Measurements from ENCODE around the gene IL6R. TPM values are rescaled to one million over a fixed set of nuclear protein-coding genes. Genes with fewer than 3 reads are reported as not detected.

The IL6R gene
- total and polyA plus RNA-seq, 2 donors: 6.5 to 8.1 TPM

DNA sequence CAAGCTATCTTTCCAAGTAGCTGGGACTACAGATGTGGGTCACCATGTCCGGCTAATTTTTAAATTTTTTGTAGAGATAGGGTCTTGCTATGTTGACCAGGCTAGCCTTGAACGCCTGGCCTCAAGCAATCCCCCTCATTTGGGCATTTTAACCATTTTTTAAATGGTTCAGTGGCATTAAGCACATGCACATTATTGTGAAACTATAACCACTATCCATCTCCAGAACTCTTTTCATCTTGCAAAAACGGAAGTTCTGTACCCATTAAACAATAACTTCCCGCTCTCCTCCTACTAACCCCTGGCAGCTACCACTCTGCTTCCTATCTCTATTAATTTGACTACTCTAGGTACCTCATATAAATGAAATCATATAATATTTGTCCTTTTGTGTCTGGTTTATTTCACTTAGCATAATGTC lies 4.8 kb upstream of the IL6R start:
- no peak for DNase-seq (ENCODE audit: extremely low spot score)
- no peak overlapping the region for H3K27ac ChIP-seq (ENCODE audit: low read depth)
- WGBS: 79% methylated on average over 4 of the region's 4 CpGs
- H3K4me3 ChIP-seq (ENCODE audit: low read depth, low read length): no peak overlapping the region
- no peaks in the 10 kb centered on the region for H3K36me3 ChIP-seq (ENCODE audit: insufficient read depth)
- no peaks in the 10 kb centered on the region for H3K4me1 ChIP-seq (ENCODE audit: insufficient read depth)

DNA sequence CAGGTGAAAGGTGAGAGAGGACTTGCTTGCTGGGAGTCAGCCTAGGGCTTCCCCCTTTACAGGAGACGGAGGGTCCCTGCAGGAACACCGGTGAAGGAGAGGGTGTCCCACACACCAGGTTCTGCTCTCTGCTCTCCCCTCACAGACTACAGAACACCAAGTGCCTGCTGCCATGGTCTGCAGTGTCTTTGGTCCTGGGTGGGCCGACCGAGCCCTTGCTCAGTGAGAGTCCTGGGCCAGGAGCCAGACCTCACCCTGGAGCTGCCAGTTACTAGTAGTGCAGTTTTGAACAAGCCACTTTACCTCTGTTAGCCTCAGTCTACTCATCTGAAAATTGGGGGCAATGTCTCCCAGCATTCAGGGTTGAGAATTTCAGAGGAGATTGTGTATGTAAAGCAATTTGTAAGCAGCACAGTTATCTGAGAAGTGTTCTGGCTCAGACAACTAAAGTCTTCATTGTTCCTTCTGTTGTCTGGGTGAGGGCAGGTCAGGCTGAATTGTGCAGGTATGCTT lies 2.7 kb upstream of the IL6R start:
- Histone ChIP-seq H3K27ac (ENCODE audit: low read depth) (no peak overlapping the region), H3K36me3 (ENCODE audit: insufficient read depth) (no peaks in the 10 kb centered on the region), H3K4me3 (ENCODE audit: low read depth, low read length) (no peak overlapping the region), H3K4me1 (ENCODE audit: insufficient read depth) (no peaks in the 10 kb centered on the region)
- no peak for DNase-seq (ENCODE audit: extremely low spot score)
- 89% methylated on average over 4 of the region's 4 CpGs for WGBS

DNA sequence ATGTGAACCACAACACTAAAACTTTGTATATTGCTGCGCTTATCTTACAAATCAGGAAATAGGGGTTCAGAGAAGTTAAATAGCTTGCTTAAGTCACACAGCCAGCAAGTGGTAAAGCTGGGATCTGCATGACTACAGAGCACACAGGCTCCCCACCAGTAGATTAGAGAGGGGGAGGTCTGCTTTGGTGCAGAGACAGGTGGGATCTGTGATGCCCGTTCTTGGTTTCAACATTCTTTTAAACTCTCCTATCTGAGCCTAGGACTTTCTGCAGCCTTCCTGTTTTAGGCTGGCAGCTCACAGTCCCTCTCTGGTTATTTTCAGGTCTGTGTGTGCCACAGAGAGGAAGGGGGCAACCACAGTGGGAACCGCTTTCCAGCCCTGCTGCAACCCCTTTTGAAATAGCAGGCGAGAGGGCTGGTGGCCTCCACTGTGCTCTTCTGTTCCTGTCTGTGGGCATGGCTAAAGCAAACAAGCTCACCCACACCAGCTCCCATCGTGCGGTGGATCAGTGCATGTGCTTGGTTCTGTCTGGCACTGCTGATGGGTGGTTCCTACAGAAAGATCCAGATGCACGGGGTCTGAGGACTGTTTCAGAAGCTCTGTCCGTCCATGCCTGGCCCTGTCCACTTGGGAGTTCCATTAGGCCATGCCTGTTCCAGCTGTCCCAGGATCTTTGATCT lies 1.7 kb upstream of the IL6R start:
- H3K27ac ChIP-seq (ENCODE audit: low read depth): no peak overlapping the region
- WGBS: 83% methylated on average over 8 of the region's 8 CpGs
- no peak overlapping the region for H3K4me3 ChIP-seq (ENCODE audit: low read depth, low read length)
- no peaks in the 10 kb centered on the region for H3K36me3 ChIP-seq (ENCODE audit: insufficient read depth)
- no peaks in the 10 kb centered on the region for H3K4me1 ChIP-seq (ENCODE audit: insufficient read depth)
- no peak for DNase-seq (ENCODE audit: extremely low spot score)

DNA sequence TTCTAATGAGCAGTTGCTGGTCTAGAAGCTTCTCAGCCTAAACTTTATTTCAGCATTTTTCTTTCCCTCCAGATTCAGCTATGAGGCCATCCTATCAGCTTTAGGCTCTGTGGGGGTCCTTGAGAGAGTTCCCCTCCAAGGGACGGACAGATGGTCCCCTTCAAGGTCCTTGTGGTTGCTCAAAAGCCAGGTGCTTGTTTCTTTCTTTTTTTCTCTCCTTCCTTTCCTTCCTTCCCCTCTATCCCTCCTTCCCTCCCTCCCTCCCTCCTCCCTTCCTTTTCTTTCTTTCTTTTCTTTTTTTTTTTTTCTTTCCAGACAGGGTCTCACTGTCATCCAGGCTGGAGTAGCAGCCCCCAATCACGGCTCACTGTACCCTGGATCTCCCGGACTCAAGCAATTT lies 1.2 kb upstream of the IL6R start:
- no peak overlapping the region for H3K27ac ChIP-seq (ENCODE audit: low read depth)
- DNase-seq (ENCODE audit: extremely low spot score): no peak
- no peak overlapping the region for H3K4me3 ChIP-seq (ENCODE audit: low read depth, low read length)
- no peaks in the 10 kb centered on the region for H3K36me3 ChIP-seq (ENCODE audit: insufficient read depth)
- H3K4me1 ChIP-seq (ENCODE audit: insufficient read depth): no peaks in the 10 kb centered on the region
- WGBS: 82% methylated on average over 3 of the region's 3 CpGs

DNA sequence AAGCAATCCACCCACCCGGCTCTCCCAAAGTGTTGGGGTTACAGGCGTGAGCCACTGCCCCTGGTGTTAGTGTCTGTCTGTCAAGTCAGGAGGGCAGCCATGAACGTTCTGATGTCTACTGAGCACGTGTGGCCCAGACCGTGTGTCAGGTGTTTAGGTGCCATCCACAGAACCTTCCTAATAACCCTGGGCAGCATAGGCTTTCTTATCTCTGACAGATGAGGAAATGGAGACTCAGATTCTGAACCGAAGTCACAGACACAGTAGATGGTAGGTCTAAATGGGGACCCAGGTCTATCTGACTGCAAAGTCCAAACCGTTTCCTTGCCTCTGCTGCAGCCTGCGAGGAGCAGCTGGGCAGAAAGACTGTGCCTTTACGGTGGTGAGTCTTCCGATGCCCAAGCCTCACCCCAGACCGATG lies 622 bp upstream of the IL6R start:
- Histone ChIP-seq H3K36me3 (ENCODE audit: insufficient read depth) (no peaks in the 10 kb centered on the region), H3K4me3 (ENCODE audit: low read depth, low read length) (no peak overlapping the region), H3K27ac (ENCODE audit: low read depth) (no peak overlapping the region), H3K4me1 (ENCODE audit: insufficient read depth) (no peaks in the 10 kb centered on the region)
- DNase-seq (ENCODE audit: extremely low spot score): no peak
- 53% methylated on average over 11 of the region's 11 CpGs for WGBS

DNA sequence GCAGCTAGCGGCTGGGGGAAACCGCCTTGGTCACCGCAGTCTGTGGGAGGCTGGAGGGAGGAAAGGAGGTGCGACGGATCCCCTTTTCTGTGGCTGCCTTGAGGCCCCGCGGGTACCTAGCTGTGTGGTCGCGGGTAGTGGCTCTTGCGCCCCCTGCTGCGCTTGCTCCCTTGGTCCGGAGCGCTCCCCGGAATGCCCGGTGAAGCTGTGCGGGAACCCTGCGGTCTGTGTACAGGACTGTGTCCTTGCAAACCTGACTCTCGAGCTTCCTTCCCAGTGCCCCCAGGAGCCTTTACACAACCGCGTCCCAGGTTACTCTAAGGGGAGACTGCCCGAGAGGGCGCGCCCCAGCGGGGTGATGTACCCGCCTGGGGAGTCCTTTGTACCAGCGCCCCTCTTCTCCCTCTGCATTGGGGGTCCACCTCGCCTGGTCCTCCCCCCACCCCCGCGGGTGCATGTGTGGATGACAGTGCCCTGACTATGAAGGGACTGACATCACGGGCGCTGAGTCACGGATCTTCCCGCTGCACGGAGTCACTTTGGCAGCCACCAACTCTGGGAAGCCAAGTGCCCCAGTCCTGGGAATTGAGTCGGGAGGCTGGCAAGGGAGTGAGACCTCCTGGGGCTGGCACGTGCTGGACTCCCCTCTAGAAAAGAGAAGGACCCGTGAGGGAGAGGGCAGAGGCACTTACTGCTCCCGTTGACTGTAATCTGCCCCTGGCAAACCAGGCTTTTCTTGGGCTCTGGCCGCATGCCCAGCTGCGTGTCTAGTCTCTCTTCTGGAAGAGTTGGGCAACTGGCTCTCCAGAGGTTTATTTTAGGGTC lies 816 bp downstream of the IL6R start:
- peak overlapping the region; percentile 45 for H3K4me3 ChIP-seq (ENCODE audit: low read depth, low read length)
- WGBS: 5% methylated on average over 40 of the region's 40 CpGs
- no peak for DNase-seq (ENCODE audit: extremely low spot score)
- no peaks in the 10 kb centered on the region for H3K4me1 ChIP-seq (ENCODE audit: insufficient read depth)
- H3K27ac ChIP-seq (ENCODE audit: low read depth): peak overlapping the region; percentile 86
- no peaks in the 10 kb centered on the region for H3K36me3 ChIP-seq (ENCODE audit: insufficient read depth)

DNA sequence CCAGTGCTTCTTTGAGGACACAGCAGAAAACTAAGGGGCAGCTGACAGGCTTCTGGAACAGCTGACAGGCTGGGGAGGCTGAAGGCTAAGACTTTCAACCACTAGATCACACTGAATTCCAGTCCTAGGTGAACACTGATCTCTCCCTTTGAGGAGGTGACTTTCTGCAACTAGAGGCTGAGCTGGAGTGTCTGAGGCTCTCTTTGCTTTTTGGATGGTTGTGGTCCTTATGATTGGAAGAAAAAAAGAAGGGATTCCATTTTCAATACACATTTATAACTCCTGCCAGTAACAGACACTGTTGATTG lies 1.4 kb downstream of the IL6R start:
- no peaks in the 10 kb centered on the region for H3K4me1 ChIP-seq (ENCODE audit: insufficient read depth)
- no peaks in the 10 kb centered on the region for H3K36me3 ChIP-seq (ENCODE audit: insufficient read depth)

DNA sequence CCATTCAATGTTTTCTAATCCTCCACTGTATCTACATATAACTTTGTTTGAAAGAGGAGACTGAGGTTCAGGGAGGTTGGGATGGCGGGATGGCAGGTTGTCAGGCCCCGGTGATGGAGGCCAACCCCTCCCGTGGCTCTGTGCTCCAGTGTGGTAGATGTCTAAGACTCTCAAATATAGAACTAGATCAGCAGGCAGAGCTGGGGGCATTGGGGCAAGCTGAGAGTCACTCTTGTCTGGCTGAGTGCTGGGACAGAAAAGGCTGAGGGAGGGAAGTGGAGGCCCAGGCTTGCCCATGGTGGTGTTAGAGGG lies 1.7 kb downstream of the IL6R start:
- no peak for DNase-seq (ENCODE audit: extremely low spot score)
- H3K36me3 ChIP-seq (ENCODE audit: insufficient read depth): no peaks in the 10 kb centered on the region
- H3K4me3 ChIP-seq (ENCODE audit: low read depth, low read length): no peak overlapping the region
- no peaks in the 10 kb centered on the region for H3K4me1 ChIP-seq (ENCODE audit: insufficient read depth)
- WGBS: 90% methylated on average over 3 of the region's 3 CpGs
- H3K27ac ChIP-seq (ENCODE audit: low read depth): no peak overlapping the region

More for the DNA sequence above, 1.4 kb downstream of the IL6R start:
- DNase-seq (ENCODE audit: extremely low spot score): no peak
- Histone ChIP-seq H3K27ac (ENCODE audit: low read depth) (no peak overlapping the region), H3K4me3 (ENCODE audit: low read depth, low read length) (peak overlapping the region; percentile 45)

DNA sequence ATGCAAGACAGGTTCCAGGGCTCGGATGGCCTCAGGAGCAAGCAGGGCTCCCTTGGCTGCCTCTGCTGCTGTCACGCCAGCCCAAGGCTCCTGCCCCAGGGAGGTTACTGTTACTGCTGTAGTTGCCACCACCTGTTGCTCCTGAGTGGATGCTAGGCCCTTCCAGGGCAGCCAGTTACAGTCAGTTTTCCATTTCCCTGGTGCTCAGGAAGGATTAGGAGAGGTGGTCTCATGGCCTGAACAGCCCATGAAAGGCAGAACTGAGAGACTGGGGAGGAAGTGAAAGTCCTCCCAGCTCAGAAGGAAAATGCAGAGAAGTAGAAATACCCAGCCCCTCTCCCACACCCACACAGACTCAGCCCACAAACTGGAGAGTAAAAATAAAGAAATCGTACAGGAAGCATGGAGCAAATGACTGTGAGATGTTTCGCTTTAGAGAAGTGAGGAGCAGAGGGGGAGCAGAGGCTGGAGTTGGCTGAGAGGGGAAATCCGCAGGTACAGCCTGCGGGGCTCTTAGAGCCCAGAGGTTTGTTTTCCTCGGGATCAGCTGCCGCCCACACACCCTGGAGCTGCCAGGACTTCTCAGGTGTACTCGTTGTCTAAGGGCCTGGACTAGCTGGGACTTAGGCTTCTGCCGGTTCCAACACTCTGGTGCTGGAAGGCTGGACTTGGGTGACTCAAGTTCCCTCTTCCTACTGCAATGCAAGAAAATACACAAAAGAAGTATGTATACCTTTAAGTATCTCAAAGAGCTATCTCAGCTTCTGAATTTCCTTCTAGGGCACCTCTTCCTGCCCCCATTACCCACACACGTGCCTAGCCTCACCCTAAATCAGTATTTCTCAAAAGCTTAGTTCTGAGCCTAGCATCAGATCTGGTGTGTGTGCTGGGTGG lies 2.3 kb downstream of the IL6R start:
- DNase-seq (ENCODE audit: extremely low spot score): no peak
- WGBS: 72% methylated on average over 11 of the region's 11 CpGs
- H3K4me3 ChIP-seq (ENCODE audit: low read depth, low read length): no peak overlapping the region
- no peaks in the 10 kb centered on the region for H3K36me3 ChIP-seq (ENCODE audit: insufficient read depth)
- H3K27ac ChIP-seq (ENCODE audit: low read depth): no peak overlapping the region
- H3K4me1 ChIP-seq (ENCODE audit: insufficient read depth): no peaks in the 10 kb centered on the region

DNA sequence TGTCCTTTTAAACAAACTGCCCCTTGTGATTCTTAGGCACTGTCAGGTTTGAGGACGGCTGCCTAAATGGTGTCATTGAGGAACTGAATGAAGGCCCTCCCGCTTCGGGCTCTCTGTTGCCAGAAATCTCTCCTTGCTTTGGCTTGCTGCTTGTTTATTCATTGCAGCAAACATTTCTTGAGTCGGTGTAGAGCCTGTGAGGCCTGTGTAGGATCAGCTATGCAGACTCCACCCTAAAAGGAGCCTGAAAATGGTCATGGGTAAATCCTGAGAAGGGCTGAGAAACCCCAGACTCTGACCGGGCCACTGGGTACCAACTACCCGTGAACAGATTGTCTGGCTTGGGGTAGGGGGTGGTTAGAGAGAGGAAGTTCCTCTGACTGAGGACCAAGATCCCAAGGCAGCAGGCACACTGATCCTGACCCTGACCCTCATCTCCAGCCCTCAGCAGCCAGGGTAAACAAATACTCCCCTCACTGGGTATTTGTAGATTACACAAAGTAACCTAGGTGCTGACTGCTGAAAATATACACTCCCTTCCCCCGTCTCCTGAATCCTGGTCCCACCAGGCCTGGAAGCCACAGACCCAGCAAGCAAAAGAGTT lies 3.1 kb downstream of the IL6R start:
- no peaks in the 10 kb centered on the region for H3K4me1 ChIP-seq (ENCODE audit: insufficient read depth)
- no peak overlapping the region for H3K27ac ChIP-seq (ENCODE audit: low read depth)
- 33% methylated on average over 7 of the region's 7 CpGs for WGBS
- DNase-seq (ENCODE audit: extremely low spot score): no peak
- H3K4me3 ChIP-seq (ENCODE audit: low read depth, low read length): no peak overlapping the region
- no peaks in the 10 kb centered on the region for H3K36me3 ChIP-seq (ENCODE audit: insufficient read depth)

DNA sequence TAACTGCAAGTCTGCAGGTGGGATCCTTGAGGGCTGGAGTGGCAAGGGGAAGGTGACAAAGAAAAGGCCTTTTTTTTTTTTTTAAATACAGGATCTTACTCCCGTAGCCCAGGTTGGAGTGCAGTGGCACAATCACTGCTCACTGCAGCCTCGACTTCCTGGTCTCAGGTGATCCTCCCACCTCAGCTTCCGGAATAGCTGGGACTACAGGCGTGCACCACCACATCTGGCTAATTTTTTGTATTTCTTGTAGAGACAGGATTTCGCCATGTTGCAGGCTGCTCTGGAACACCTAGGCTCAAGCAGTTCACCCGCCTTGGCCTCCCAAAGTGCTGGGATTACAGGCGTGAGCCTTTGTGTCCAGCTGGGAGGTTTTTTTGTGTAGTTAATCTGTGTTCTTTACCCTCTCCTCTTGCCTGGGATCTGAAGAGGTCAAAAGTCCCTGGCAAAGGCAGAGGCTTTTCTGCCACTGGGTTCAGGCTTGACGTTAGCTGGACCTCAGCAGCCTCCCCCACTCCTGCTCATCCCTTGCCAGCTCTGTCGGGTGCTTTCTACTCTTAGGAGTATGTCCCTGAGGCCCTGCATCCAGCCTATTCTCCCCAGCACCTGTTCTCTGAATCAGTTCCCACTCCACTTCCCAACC lies 5.2 kb downstream of the IL6R start:
- 90% methylated on average over 9 of the region's 9 CpGs for WGBS
- no peaks in the 10 kb centered on the region for H3K4me1 ChIP-seq (ENCODE audit: insufficient read depth)
- no peak for DNase-seq (ENCODE audit: extremely low spot score)
- no peak overlapping the region for H3K4me3 ChIP-seq (ENCODE audit: low read depth, low read length)
- H3K36me3 ChIP-seq (ENCODE audit: insufficient read depth): no peaks in the 10 kb centered on the region
- H3K27ac ChIP-seq (ENCODE audit: low read depth): no peak overlapping the region

DNA sequence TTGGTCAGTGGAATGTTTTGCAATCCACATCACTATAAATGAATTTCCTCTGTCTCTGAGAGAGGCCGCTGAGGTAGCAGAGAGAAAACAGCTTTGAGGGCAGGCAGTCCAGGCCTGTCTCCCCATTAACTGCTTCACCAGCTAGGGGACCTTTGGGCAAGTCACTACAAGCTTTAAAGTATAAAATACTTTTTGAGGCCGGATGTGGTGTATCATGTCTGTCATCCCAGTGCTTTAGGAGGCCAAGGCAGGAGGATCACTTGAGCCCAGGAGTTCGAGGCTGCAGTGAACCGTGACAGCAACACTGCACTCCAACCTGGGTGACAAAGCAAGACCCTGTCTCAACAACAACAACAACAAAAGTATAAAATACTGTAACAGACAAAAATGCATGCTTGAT lies 6.4 kb downstream of the IL6R start:
- H3K27ac ChIP-seq (ENCODE audit: low read depth): no peak overlapping the region
- DNase-seq (ENCODE audit: extremely low spot score): no peak
- 94% methylated on average over 4 of the region's 4 CpGs for WGBS

DNA sequence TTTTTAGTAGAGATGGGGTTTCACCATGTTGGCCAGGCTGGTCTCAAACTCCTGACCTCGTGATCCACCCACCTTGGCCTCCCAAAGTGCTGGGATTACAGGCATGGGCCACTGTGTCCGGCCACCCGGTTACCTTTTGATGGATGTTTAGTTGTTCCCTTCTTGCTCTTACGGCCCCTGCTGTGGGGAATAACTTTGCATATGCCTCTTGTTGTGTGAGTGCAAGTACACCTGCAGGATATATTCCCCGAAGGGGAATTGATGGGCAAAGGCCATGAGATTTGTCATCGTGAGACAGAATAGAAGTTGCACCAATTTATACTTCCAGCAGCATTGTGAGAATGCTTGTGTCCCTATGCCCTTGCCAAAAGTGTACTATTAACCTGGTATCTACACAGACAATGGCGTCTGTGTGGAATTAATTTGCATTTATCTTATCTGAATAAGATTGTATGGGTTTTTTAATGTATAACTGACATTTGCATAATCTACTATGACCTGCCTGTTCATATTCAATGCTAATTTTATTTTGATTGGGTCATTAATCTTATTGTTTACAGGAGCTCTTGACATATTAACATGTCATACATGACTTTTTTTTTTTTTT lies 8.1 kb downstream of the IL6R start:
- Histone ChIP-seq H3K4me1 (ENCODE audit: insufficient read depth) (no peaks in the 10 kb centered on the region), H3K36me3 (ENCODE audit: insufficient read depth) (no peaks in the 10 kb centered on the region), H3K27ac (ENCODE audit: low read depth) (no peak overlapping the region), H3K4me3 (ENCODE audit: low read depth, low read length) (no peak overlapping the region)
- 90% methylated on average over 7 of the region's 7 CpGs for WGBS
- DNase-seq (ENCODE audit: extremely low spot score): no peak

More for the DNA sequence above, 6.4 kb downstream of the IL6R start:
- H3K4me3 ChIP-seq (ENCODE audit: low read depth, low read length): no peak overlapping the region
- H3K4me1 ChIP-seq (ENCODE audit: insufficient read depth): no peaks in the 10 kb centered on the region
- H3K36me3 ChIP-seq (ENCODE audit: insufficient read depth): no peaks in the 10 kb centered on the region
